Activated naive CD4-positive, alpha-beta T cell treated with anti-CD3 and anti-CD28 coated beads, Interleukin-2, amount 50 U/mL, for 16 hours (primary cell): ENCODE data around the gene SLC8A3.

Source experiments
- DNase-seq: peaks from one replicate; pipeline ENCODE4 v3.0.0-alpha.2; 2020

The SLC8A3 gene

DNA sequence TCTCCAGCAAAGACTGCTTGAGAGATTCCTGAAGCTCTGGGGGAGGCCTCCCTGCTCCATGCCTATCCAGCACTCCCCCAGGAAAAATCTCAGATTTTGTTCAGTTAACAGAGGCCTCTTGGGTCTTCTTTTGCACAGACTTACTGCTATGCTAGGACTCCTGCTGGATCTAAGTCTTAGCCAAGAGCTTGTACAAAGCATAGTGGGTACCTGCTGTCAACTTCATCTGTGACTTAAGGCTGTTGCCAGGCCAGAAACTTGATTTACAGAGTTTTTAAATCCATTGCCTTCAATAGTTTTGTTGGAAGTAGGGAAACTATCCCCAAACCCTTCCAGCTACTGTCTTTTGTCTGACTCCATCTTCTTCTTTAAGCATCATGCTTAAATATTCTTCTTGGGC is 169.1 kb downstream of the SLC8A3 start:
- no peak for DNase-seq

DNA sequence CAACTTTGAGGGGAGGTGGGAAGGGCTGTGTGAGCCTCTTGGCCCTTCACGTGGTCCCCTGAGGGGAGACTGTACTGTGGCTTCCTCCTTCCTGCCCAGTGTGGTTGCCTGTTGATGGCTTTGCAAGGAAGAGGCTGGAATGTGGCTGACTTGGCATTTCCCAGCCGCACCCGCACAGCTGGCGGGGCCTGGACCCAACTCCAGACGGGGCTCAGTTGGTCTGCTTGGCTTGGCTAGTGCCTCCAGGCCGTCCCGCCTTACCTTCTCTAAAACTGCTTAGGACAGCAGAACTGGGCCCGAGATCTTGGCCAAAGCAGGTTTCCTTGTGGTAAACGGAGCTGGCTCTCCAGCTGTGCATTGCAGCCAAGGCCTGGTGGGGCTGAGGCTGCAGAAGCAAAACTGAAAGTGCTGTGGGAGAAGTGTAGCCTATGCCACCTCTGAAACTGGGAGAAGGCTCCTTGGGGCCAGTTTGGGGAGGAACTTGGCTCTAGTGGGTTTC is 170.0 kb downstream of the SLC8A3 start:
- no peak for DNase-seq

DNA sequence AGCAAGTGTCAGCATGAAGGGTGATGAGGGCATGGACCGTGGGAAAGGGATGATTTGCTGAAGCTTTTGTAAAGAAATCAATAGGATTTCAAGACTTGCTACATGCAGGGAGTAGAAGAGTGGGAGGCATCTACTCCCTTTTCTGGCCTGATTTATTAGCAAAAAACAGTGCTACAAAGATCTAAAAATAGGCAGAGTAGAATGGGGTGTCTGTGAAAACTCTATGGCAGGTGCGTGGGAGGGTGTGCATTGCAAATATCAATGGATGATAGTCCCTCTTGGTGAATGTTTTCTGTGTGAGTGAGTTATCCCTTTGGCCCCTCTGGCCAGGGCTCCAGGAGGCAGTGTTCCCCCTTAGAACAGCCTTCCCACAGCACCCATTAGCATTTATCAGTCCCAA is 170.5 kb downstream of the SLC8A3 start:
- DNase-seq = no peak

DNA sequence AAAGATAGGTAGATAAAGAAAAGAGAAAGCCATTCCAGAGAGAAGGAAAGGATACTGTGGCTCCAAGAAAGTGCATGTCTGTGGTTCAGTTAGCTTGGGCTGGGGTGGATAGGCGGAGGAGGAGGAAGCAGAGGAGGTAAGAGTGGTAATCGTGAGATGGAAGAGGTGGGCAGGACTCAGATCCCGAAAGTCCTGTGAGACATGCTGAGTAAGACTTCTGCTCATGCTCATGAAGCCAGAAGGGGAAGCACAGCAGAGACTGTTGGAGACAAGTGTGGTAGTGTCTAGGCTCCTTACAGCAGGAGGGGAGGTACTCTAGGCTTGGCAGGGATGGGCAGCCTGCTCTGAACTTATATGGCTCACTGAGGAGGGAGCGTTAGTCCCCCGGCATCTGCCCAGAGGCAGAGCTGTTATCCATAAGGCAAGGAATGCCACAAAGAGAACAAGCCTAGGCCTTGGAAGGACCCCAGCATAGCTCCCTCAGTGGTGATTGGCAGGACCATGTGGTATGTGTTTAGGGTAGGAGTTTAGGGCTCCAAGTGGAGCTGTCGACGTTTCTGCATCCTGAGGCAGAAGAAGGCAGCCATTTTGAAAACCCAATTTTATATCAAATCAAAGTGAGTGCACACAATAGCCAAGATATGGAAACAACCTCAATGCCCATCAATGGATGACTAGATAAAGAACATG is 174.2 kb downstream of the SLC8A3 start:
- no peak for DNase-seq

DNA sequence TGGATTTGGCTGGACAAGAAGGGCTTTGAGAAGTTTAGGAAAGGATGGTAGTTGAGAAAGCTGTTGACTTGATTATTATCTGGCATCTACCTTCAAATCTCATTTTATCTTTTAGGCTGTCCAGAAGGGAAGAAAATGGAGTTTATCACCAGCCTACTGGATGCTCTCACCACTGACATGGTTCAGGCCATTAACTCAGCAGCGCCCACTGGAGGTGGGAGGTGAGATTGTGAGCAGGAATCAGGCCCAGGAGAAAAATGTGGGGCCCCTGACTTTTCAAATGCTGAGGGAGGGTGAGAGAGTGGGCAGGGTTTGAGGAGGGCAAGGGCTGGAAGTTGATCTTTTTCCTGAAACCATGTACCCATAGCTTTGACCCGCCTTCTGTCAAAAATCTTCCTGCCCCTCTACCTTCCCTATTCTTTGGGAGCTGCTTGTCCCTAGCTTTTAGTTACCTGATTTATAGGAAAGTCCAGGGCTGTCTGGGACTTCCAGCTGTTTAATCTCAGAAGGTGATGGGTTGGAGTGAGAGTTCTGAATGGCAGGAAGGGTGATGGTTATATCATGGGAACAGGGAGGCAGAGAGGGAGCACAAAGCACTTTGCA is 175.4 kb downstream of the SLC8A3 start:
- DNase-seq = peak; percentile 19

DNA sequence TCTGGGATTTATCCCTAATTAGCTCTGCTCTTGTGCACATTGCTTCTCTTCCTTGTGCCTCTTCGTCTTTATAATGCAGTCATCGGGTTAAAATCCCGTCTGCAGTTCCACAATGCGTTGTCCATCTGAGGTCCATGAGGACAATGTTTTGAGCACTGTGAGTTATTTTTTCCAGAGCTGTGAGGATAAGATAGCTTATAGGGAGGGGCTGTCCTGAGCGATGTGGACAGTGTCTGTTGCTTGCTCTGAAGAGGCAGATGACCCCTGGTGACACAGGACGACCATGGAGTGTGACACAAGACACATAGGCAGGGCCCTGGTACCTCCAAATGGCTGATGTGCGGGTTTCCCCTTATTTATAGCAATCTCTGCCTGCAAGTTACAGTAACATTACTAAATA is 177.0 kb downstream of the SLC8A3 start:
- no peak for DNase-seq

DNA sequence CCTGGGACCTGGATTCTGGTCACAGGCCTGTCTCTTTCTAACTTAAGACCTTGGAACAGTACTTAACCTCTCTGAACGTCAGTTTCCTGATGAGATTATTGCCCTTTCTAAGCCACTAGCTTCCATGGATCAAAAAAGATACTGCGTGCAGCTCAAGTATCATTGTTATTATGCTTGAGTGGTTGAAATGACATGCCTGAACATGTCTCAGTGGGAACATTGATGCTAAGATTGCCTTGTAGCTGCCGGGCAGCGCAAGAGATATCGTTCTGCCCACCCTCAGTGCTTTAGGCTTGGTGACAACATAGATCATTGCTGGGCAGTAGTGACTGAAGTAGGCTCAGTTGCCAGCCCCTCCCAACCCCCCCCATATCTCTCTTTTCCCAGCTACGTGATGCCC is 177.7 kb downstream of the SLC8A3 start:
- DNase-seq = no peak

DNA sequence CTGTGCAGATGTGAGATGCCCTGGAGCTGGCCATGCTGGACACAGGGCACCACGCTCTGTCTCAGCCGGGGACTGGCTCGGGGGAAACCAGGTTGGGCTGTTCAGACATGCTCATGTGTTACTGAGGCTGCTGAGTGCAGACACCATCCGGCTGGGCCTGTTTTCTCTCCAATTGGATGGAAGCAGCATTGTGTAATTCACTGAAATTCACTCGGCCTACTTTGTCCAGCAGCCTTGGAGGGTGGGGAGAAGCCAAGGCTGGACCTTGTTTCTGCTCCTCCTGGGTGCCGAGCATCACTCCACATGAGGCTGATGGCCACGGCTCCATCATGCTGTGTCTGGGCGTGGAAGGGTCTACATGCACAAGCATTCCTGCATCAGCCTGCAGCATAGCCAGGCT is 178.8 kb downstream of the SLC8A3 start:
- DNase-seq = no peak

DNA sequence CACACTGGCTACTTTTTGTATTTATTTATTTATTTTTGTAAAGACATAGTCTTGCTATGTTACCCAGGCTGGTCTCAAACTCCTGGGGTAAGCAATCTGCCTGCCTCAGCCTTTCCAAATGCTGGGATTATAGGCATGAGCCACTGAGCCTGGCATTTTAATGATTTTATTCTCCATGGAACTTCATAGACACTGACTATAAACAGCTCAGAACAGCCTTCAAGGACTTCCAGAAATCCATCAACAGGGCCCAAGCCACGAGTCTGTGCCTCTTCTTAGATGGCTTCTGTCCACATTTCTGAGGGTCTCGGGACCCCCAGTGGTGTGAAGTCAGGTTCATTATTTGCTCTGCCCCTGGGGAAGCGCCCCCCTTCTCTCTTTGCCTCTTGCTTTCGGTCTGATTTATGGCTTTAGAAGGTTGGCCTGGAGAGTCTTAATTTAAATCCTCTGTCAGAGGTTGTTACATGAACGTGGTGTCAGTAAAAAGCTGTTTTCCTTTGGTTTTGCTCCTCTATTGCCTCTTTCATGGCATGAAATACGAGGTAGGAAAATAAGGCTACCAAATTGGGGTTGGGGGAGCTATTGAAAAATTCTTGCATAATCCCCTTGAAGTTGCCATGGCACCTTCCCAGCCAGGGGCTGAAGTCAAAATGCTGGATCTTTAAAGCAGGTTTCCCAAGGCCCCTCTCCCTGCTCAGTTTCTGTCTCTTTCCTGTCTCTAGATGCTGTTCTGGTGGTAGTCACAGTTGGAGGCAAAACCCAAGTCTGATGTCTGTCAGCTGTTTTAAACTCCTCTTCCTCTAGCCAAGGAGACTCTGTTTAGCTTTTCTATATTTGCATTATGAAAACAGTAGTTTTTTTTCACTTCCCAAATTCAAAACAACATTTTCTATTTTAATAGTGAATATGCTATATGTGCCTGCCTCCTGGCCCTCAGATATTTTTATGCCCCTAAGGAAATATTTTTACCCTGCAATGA is 180.2 kb downstream of the SLC8A3 start:
- DNase-seq = no peak

DNA sequence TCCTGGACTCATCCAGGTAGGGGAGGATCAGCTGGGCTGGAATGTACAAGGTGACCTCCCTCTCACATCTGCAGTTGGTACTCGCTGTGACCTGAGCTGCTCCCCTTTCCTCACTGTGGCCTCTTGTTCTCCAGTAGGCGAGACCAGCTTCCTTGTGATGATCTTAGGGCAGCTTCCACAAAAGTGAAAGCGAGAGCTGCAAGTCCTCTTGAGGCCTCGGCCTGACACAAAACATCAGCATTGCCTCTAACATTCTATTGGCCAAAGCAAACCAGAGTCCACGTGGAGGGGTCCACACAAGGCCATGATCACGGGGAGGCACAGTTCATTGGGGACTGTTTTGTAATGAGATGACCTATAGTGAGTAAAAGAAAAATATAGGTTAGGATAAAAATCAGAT is 182.1 kb downstream of the SLC8A3 start:
- DNase-seq = no peak

DNA sequence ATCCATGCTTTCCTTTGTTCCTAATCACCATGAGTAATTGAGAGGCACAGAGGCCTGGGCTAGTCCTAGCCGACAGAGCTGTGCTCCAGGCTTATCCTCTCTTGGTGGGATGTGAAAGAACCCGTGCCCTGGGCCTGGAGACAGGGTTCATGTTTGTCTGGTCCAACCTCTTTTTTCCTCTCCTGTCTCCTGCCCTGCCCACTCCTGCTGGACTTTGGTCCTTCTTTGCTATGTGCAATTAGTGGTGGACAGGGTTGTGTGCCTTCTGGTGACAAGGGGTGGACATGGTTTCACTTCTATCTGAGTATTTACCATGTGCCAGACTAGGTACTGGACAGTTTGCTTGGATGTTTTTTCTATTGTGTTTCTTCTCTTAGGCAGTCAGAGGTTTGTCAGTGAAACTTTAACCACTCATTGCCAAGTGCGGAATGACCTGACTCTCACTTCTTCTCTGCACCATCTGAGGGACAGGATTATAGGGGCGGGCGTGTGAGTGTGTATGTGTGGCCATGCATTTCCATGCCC is 183.4 kb downstream of the SLC8A3 start:
- DNase-seq = no peak

DNA sequence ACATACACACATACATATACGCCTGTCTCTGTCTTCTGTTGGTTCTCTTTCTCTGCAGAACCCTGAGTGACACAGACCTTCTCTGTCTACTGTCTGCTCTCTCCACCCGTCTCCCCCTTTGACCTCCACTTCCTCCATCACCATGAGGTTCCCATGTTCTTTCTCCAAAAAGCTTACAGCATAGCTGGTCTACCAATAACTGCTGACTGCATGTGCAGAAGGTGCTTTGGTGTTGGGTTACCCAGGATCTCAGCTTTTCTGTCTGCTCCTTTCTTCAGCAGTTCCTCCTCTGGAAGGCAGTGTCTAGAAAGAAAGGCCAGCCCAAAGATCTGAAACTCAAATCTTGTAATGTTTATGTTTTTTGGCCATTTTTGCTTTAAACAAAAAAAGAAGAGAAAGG is 184.0 kb downstream of the SLC8A3 start:
- no peak for DNase-seq

DNA sequence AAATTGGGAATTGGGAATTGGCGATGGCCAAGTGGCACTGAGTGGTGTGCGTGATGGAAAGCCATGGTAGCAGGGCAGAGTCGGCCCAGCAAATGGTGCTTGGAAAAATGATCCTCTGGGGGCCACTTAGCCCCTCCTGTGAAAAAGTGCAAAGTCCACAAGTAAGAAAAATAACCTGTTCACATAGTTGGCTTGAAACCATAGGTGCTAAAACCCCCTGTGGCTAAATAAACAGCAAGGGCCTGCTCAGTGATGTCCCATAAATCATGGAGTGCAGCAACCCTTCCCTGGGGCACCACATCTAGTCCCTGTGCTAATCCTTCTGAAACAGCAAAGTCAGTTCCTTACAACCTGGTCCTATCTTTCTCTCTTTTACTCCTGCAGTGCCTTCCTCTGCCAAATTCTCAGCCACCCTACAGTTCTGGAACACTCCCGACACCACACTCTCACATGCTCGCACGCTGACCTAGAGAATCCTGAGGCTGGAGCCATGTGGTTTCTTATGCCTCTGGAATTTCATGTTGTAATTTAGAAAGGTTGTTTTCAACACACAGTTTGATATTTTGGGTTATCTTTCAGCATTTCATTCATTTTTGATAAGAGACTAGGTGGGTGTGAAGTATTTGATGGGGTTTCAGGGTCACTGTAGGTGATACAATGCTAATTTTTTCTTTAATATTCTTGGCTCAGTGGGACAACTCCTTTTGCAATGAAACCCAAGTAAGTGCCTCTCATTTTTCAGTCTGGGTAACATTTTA is 186.0 kb downstream of the SLC8A3 start:
- DNase-seq = no peak

DNA sequence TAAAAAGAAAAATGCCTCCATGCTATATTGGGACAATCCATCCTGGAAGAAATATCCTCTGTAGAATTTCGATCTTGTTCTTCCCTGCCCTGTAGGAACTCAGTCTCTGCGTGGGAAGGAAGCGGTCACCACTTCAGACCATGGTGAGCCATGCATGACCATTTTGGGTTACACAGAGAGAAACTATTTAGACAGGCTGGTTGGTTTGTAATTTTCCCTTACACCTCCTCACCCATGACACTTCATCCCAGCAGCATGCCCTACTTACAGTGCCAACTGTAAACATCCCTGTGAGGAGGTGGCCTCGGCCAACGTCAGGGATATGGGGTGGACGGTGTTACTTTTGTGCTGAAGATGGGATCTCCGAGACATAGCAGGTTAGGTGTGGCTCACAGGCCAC is 188.2 kb downstream of the SLC8A3 start:
- no peak for DNase-seq

DNA sequence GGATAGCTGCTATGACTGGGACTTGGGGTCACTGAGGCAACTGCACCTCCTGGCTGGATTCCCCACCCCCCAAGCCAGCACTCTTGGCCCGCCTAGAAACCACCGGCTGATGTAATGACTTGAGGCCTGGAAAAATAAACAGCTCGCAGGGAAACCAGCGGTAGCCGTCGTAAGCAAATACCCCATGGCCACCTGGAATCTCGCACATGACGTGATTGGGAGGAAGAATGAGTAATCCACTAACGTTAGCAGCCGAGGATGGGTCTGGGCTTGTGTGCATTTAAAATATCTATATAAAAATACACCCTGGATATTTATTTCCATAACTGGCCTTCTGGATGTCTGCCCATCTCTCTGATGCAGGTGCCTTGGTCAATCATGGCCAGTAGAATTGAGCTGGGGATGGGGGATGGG is 189.5 kb downstream of the SLC8A3 start:
- DNase-seq = no peak

DNA sequence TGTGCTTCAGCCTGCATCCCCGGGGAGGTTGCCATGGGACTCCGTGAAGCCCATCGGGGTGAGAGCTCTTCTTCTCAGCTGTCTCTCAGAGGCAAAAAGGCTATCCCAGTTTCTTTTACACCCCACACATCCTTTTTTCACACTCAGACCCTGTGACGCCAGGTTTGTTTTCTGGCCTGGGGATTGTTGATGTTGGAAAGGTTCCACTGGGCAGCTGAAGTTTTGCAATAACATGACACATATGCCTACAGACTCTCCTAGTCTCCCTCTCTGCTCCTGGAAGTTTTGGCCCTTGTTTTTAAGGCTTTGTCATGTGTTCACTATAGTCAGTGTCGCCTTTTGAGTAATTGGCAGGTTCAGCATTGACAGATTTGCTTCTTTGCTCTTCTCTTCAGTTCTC is 190.9 kb downstream of the SLC8A3 start:
- DNase-seq = no peak

DNA sequence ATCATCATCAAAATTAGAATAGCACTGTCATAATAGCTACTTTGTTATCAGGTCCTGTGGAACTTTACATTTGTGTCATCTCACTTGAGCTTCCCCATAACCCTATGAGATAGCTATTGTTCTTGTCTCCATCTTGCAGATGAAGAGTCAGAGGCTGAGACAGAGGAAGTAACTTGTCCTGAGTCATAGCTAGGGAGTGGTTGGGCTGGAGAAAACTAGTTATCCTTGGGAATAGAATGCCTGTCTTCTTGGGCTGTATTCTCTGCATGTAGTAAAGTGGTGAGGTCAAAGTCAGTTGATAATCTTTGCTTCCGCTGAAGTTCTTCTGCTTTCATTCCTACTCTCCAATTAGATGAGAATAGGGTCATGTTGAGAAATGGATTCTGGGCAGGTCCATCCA is 192.5 kb downstream of the SLC8A3 start:
- DNase-seq = no peak
